Measurements from ENCODE around the gene AGAP2.
A peak's percentile ranks its signal among the peaks of the same experiment; 100 is the strongest.

AGAP2 gene

DNA sequence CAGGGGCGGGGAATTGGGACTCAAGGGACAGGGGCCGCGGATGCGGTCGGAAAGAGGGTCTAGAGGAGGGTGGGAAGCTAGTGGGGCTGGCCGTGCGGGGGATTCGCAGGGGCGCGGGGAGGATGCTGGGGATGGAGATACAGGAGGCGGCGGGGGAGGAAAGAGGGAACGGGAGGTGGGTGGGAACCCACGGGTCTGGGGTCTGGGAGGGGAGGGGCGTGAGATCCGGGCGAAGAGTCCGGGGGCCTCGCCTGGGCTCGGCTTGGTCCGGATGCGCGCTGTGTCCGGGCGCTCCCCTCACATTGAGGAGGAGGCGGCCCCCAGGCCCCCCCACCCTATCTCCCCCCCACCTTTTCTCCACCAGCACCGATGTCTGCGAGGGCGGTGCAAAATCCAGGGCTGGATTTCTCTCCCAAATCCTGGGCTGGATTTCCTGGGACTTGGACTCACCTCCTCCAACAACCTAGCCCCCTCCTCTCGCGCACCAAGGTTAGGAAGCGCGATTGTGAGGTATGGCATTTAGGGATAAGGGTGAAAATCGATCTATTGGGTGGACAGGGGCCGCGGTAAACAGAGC lies at the start of gene AGAP2:
Gene AGAP2 (minus strand): TSS at position 82 of the 577 bp plus-strand sequence. CDS start 496 bp downstream, outside the sequence.
- Mint-ChIP-seq H3K27ac (peak within 1 kb of the TSS; percentile 75), H3K36me3 (peaks cover 14 to 34% of the 10 kb centered on the region in 2 donors), H3K9me3 (no peaks in the 10 kb centered on the region), H3K4me1 (peaks cover 26 to 35% of the 10 kb centered on the region in 2 donors), H3K27me3 (no peaks in the 10 kb centered on the region), H3K4me3 (peak within 1 kb of the TSS in 1 of 2 donors; percentile 45)
- no peak for ATAC-seq (replicated peaks)
- DNase-seq, result no peak

DNA sequence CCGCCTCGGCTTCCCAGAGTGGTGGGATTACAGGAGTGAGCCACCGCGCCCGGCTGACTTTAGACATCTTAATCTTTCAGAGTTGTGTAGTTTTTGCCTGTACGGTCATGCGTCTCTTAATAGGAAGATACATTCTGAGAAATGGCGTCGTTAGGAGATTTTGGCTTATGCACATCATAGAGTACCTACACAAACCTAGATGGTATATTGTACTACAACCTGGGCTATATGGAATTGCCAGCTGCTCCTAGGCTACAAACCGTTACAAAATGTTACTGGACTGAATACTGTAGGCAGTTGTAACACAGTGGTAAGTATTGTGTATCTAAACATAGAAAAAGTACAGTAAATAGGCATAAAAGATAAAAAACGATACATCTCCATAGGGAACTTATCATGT lies 45.3 kb upstream of the AGAP2 start:
- H3K27me3 Mint-ChIP-seq, result no peaks in the 10 kb centered on the region
- peak overlapping the region; percentile 58 to 72 for H3K4me3 Mint-ChIP-seq
- H3K4me1 Mint-ChIP-seq, result peaks cover 8 to 22% of the 10 kb centered on the region in 2 donors
- H3K36me3 Mint-ChIP-seq, result peaks cover 17 to 35% of the 10 kb centered on the region in 2 donors
- H3K27ac Mint-ChIP-seq, result no peak overlapping the region
- ATAC-seq (replicated peaks), result no peak
- no peak for DNase-seq
- H3K9me3 Mint-ChIP-seq, result no peaks in the 10 kb centered on the region

- DNase-seq, result no peak
- Mint-ChIP-seq H3K27ac (peak overlapping the region; percentile 98), H3K36me3 (peaks cover 13 to 33% of the 10 kb centered on the region in 2 donors), H3K4me1 (peaks cover 8 to 22% of the 10 kb centered on the region in 2 donors), H3K4me3 (peak overlapping the region; percentile 98 to 100), H3K9me3 (no peaks in the 10 kb centered on the region), H3K27me3 (no peaks in the 10 kb centered on the region)
- ATAC-seq (replicated peaks), result no peak
These were observed 44.9 kb upstream of the AGAP2 start for GRCh38 chr12:57783466-57783801.

- Mint-ChIP-seq H3K36me3 (peaks cover 11 to 33% of the 10 kb centered on the region in 2 donors), H3K27me3 (no peaks in the 10 kb centered on the region), H3K9me3 (no peaks in the 10 kb centered on the region), H3K4me3 (peak within 1 kb of the TSS; percentile 98 to 100), H3K4me1 (peaks cover 8 to 22% of the 10 kb centered on the region in 2 donors), H3K27ac (peak within 1 kb of the TSS; percentile 98)
- peak; percentile 88 for DNase-seq
- ATAC-seq (replicated peaks), result peak; percentile 92 to 95
These were observed 44.3 kb upstream of the AGAP2 start, which contains the start of gene TSFM for GRCh38 chr12:57782608-57783465. TSS of gene TSFM (plus strand) at chr12:57782787. CDS start at chr12:57782802, 15 bp downstream.

DNA sequence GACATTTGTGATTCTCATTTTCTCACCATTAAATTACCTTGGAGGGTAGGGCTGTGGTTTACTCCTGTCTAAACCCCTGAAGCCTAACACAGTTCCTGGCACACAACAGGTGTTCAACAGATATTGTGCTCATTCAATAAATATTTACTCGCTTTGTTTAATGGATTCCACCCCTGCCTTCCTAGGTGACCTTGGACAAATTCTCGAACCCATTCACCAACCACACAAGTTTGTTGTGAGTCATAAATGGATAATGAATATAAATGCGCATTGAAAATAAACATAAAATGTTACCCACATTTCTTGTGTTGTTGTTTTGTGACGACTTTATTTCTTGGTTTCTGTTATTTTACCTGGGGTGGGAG lies 43.7 kb upstream of the AGAP2 start:
- ATAC-seq (replicated peaks), result peak in 1 of 2 donors; percentile 3
- peaks cover 8 to 22% of the 10 kb centered on the region in 2 donors for H3K4me1 Mint-ChIP-seq
- DNase-seq, result no peak
- no peaks in the 10 kb centered on the region for H3K9me3 Mint-ChIP-seq
- H3K36me3 Mint-ChIP-seq, result peaks cover 9 to 27% of the 10 kb centered on the region in 2 donors
- no peaks in the 10 kb centered on the region for H3K27me3 Mint-ChIP-seq
- peak overlapping the region; percentile 98 for H3K27ac Mint-ChIP-seq
- H3K4me3 Mint-ChIP-seq, result peak overlapping the region; percentile 98 to 100

GRCh38 chr12:57781801-57782200 lies 43.3 kb upstream of the AGAP2 start:
- Mint-ChIP-seq H3K27ac (no peak overlapping the region), H3K36me3 (peaks cover 10 to 25% of the 10 kb centered on the region in 2 donors), H3K9me3 (no peaks in the 10 kb centered on the region), H3K4me3 (no peak overlapping the region), H3K27me3 (no peaks in the 10 kb centered on the region), H3K4me1 (peaks cover 8 to 22% of the 10 kb centered on the region in 2 donors)
- ATAC-seq (replicated peaks) (no peak), DNase-seq (no peak)

- DNase-seq (no peak), ATAC-seq (replicated peaks) (no peak)
- H3K27ac Mint-ChIP-seq, result no peak overlapping the region
- no peaks in the 10 kb centered on the region for H3K27me3 Mint-ChIP-seq
- H3K4me3 Mint-ChIP-seq, result no peak overlapping the region
- peaks cover 6 to 21% of the 10 kb centered on the region in 2 donors for H3K36me3 Mint-ChIP-seq
- no peaks in the 10 kb centered on the region for H3K9me3 Mint-ChIP-seq
- H3K4me1 Mint-ChIP-seq, result peaks cover 8 to 17% of the 10 kb centered on the region in 2 donors
These were observed 42.7 kb upstream of the AGAP2 start for GRCh38 chr12:57781244-57781643.

DNA sequence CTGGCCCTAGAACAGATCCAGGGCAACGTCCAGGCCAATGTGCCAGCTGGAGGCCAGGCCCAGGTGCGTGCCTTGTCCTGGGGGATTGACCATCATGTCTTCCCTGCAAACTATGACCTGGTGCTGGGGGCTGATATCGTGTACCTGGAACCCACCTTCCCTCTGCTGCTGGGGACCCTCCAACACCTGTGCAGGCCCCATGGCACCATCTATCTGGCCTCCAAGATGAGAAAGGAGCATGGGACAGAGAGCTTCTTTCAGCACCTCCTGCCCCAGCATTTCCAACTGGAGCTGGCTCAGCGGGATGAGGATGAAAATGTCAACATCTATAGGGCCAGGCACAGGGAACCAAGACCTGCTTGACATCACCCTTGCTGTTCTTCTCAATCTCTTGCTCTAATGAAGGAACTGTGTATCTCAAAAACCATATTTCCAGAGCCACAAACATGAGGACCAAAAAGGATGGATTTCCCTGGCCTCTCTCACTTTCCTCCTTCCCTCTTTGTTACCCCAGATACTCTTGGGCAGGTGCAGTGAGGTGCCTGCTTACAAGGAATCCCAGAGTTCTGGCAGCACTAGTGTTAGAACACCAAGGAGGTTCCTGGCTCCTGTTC lies 41.8 kb upstream of the AGAP2 start:
- Mint-ChIP-seq H3K27ac (no peak overlapping the region), H3K4me3 (no peak overlapping the region), H3K36me3 (peaks cover 10 to 25% of the 10 kb centered on the region in 2 donors), H3K27me3 (no peaks in the 10 kb centered on the region), H3K9me3 (no peaks in the 10 kb centered on the region), H3K4me1 (peaks cover 8 to 15% of the 10 kb centered on the region in 2 donors)
- no peak for ATAC-seq (replicated peaks)
- DNase-seq, result no peak

DNA sequence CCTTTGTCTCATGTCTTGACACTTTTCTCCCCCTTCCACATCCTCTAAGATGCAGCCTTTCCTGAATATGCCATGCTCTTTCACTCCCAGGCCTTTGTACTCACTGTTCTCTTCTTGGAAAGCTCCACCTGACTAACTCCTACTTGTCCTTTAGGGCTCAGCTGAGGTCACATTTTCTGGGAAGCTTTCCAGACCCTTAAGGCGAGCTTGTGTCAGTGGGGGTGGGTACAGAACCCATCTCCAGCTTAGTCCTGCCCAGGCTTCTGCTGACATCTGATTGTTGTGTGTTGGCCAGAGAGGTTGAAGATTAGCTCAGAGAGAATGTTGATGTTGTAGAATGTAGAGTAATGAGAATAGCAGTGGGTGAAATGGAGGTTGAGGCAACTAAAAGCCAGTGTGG lies 41.2 kb upstream of the AGAP2 start:
- Mint-ChIP-seq H3K9me3 (no peaks in the 10 kb centered on the region), H3K4me3 (no peak overlapping the region), H3K36me3 (peaks cover 10 to 25% of the 10 kb centered on the region in 2 donors), H3K27me3 (no peaks in the 10 kb centered on the region), H3K27ac (no peak overlapping the region), H3K4me1 (peaks cover 8 to 15% of the 10 kb centered on the region in 2 donors)
- DNase-seq (no peak), ATAC-seq (replicated peaks) (no peak)

- Mint-ChIP-seq H3K27ac (no peak overlapping the region), H3K27me3 (peaks cover 0 to 1% of the 10 kb centered on the region in 2 donors), H3K36me3 (peaks cover 6 to 21% of the 10 kb centered on the region in 2 donors), H3K4me1 (peaks cover 4 to 10% of the 10 kb centered on the region in 2 donors), H3K9me3 (no peaks in the 10 kb centered on the region), H3K4me3 (no peak overlapping the region)
- no peak for DNase-seq
- no peak for ATAC-seq (replicated peaks)
These were observed 39.4 kb upstream of the AGAP2 start for GRCh38 chr12:57777911-57778310.

DNA sequence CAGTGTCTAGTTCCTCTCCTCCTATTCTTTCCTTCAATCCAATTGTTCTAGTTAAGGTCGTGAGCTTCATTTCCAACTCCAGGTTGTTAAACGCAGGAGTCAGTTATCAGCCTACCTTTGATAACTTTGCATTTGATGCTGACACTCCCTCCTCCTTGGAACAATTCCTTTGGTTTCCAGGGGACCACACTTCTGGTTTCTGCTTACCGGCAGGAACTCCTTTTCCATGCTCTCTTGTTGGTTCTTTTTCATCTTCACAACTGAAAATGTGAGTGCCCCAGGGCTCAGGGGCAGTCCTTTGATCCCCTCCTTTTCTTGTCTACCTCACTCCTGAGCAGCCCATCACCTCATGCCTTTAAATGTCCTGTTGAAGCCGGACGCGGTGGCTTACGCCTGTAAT lies 38.8 kb upstream of the AGAP2 start:
- ATAC-seq (replicated peaks) (no peak), DNase-seq (no peak)
- H3K36me3 Mint-ChIP-seq, result peaks cover 7 to 20% of the 10 kb centered on the region in 2 donors
- H3K4me1 Mint-ChIP-seq, result peaks cover 5 to 10% of the 10 kb centered on the region in 2 donors
- no peaks in the 10 kb centered on the region for H3K9me3 Mint-ChIP-seq
- H3K27me3 Mint-ChIP-seq, result peaks cover 0 to 4% of the 10 kb centered on the region in 2 donors
- H3K27ac Mint-ChIP-seq, result no peak overlapping the region
- H3K4me3 Mint-ChIP-seq, result no peak overlapping the region

- ATAC-seq (replicated peaks) (no peak), DNase-seq (no peak)
- Mint-ChIP-seq H3K9me3 (no peaks in the 10 kb centered on the region), H3K27me3 (peaks cover 0 to 4% of the 10 kb centered on the region in 2 donors), H3K27ac (no peak overlapping the region), H3K36me3 (peaks cover 7 to 25% of the 10 kb centered on the region in 2 donors), H3K4me3 (no peak overlapping the region), H3K4me1 (peaks cover 9 to 14% of the 10 kb centered on the region in 2 donors)
These were observed 37.7 kb upstream of the AGAP2 start for GRCh38 chr12:57776247-57776587.

DNA sequence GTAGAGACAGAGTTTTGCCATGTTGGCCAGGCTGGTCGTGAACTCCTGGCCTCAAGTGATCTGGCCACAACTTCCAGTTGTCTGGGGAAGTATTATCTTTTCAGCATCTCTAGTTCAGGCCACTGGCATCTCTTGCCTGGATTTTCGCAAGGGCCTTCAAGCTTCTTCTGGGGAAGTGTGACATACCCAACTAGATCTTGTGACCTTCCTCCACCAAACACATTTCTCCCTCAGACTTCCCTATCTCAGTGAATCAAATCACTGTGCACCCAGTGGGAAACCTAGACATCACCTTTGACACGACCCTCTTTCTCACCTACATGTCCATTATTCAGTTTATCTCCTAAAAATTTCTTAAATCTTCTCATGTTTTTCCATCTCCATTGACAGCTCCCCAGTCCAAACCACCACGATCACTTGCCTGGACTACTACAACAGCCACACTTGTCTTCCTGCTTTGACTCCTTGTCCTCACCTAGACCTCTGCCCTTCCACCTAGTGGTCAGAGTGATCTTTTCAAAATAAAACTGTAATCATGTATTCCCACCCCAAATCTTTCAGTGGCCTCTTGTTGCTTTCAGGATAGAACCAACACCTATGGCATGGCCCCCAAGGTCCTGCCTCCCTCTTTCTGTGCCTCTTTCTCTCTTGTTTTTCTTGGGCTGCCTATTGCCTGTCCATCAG lies 37.2 kb upstream of the AGAP2 start:
- H3K9me3 Mint-ChIP-seq, result no peaks in the 10 kb centered on the region
- no peak overlapping the region for H3K4me3 Mint-ChIP-seq
- ATAC-seq (replicated peaks), result no peak
- H3K4me1 Mint-ChIP-seq, result peaks cover 12 to 19% of the 10 kb centered on the region in 2 donors
- H3K27ac Mint-ChIP-seq, result no peak overlapping the region
- peaks cover 7 to 29% of the 10 kb centered on the region in 2 donors for H3K36me3 Mint-ChIP-seq
- no peak for DNase-seq
- peaks cover 0 to 4% of the 10 kb centered on the region in 2 donors for H3K27me3 Mint-ChIP-seq

DNA sequence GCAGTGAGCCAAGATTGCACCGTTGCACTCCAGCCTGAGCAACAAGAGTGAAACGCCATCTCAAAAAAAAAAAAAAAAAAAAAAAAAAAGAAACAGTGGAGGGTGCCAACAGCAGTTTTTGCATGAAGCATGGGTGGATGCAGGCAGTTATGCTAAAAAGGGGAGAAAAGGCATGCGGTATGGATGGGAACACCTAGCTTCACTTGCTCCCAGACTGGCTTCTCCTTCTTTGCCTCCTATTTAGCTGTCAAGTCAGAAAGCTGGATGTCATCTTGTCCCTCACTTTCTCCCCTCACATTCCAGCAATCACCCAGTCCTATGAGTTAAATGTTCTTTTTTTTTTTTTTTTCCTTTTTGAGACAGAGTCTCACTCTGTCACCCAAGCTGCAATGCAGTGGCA lies 36.5 kb upstream of the AGAP2 start:
- Mint-ChIP-seq H3K27me3 (peaks cover 0 to 4% of the 10 kb centered on the region in 2 donors), H3K9me3 (no peaks in the 10 kb centered on the region), H3K4me3 (no peak overlapping the region), H3K36me3 (peaks cover 12 to 36% of the 10 kb centered on the region in 2 donors), H3K27ac (no peak overlapping the region), H3K4me1 (peaks cover 16 to 26% of the 10 kb centered on the region in 2 donors)
- DNase-seq (no peak), ATAC-seq (replicated peaks) (no peak)
